Measurements from ENCODE around the gene THRAP3. TPM values are rescaled to one million over a fixed set of nuclear protein-coding genes. Genes with fewer than 3 reads are reported as not detected.

The THRAP3 gene
- total and polyA plus RNA-seq, 9 of the 15 experiments (the other 6 are each of a cell fraction or from before 2014, with no cell fraction given): 66.2 to 135 (median 113) TPM

DNA sequence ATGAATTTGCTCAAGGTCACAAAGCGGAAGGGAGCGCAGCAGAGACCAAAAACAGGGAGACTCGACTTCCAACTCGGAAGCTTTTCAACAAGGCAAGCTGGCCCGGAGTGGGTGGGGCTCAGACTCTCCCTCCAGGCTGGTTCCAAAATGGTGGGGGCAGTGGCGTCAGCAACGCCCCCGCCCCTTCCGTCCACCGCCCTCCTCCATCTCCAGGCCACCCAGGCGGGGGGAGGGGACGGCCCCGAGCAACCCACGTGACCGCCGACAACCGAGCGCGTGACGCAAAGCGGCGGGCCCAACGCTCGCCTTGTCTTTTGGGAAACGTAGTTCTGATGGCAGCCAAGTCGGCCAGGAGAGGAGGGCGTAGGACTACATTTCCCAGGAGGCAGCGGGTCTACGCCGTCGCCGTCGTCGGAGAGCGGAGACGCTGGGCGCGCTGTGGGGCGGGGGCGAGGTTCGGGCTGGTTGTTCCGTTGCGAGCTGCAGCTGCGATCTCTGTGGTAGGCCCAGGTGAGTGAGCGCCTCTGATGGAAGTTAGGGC lies at the start of gene THRAP3 (continued):
- TF ChIP-seq, protein P1, sequence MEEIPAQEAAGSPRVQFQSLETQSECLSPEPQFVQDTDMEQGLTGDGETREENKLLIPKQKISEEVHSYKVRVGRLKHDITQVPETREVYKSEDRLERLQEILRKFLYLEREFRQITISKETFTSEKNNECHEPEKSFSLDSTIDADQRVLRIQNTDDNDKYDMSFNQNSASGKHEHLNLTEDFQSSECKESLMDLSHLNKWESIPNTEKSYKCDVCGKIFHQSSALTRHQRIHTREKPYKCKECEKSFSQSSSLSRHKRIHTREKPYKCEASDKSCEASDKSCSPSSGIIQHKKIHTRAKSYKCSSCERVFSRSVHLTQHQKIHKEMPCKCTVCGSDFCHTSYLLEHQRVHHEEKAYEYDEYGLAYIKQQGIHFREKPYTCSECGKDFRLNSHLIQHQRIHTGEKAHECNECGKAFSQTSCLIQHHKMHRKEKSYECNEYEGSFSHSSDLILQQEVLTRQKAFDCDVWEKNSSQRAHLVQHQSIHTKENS (CRISPR knock-in tag; IDR thresholded peaks at IDR 0.05): no peak
- TF ChIP-seq, protein P2, sequence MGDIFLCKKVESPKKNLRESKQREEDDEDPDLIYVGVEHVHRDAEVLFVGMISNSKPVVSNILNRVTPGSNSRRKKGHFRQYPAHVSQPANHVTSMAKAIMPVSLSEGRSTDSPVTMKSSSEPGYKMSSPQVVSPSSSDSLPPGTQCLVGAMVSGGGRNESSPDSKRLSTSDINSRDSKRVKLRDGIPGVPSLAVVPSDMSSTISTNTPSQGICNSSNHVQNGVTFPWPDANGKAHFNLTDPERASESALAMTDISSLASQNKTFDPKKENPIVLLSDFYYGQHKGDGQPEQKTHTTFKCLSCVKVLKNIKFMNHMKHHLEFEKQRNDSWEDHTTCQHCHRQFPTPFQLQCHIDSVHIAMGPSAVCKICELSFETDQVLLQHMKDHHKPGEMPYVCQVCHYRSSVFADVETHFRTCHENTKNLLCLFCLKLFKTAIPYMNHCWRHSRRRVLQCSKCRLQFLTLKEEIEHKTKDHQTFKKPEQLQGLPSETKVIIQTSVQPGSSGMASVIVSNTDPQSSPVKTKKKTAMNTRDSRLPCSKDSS (IDR thresholded peaks at IDR 0.05; ENCODE audit: low read depth, partially characterized antibody): no peak
- TF ChIP-seq PRMT5 (CRISPR knock-in tag; IDR thresholded peaks at IDR 0.05) (no peak), RCOR1 (IDR thresholded peaks at IDR 0.05; ENCODE audit: borderline replicate concordance in 1 of 2, low read depth in 2 of 2, low read length in 2 of 2) (peak in 1 of 2 experiments; percentile 75; a peak in 2 of 4 replicates), CBX2 (IDR thresholded peaks at IDR 0.05; ENCODE audit: insufficient read depth, low read length, poor library complexity, severe bottlenecking) (no peak), ILF3 (IDR thresholded peaks at IDR 0.05; ENCODE audit: borderline replicate concordance) (no peak), ZFPM2 (CRISPR knock-in tag; IDR thresholded peaks at IDR 0.05) (no peak), HSF4 (CRISPR knock-in tag; IDR thresholded peaks at IDR 0.05; ENCODE audit: borderline replicate concordance) (no peak), ZKSCAN3 (CRISPR knock-in tag; IDR thresholded peaks at IDR 0.05) (no peak), TEAD2 (tag; IDR thresholded peaks at IDR 0.05) (no peak), ETS2 (tag; IDR thresholded peaks at IDR 0.05; ENCODE audit: borderline replicate concordance, poor library complexity, severe bottlenecking) (no peak), POLR2AphosphoS2 (IDR thresholded peaks at IDR 0.05; ENCODE audit: low read length) (no peak), ZNF431 (CRISPR knock-in tag; IDR thresholded peaks at IDR 0.05) (no peak), CBX5 (IDR thresholded peaks at IDR 0.05; ENCODE audit: borderline replicate concordance, low read depth) (no peak), SUPT5H (IDR thresholded peaks at IDR 0.05) (0 out of 2 replicates have a peak, but pooled peaks have one; percentile 88), TAF9B (IDR thresholded peaks at IDR 0.05; ENCODE audit: partially characterized antibody) (no peak), ERF (CRISPR knock-in tag; IDR thresholded peaks at IDR 0.05) (no peak), TARDBP (IDR thresholded peaks at IDR 0.05) (no peak), ZNF561 (CRISPR knock-in tag; conservative IDR thresholded peaks at IDR 0.05) (no peak), CEBPB (tag; IDR thresholded peaks at IDR 0.05) (0 out of 2 replicates have a peak, but pooled peaks have one; percentile 49), ZNF507 (tag; conservative IDR thresholded peaks at IDR 0.05) (no peak), RBM34 (IDR thresholded peaks at IDR 0.05; ENCODE audit: borderline replicate concordance, insufficient read depth, low read length) (no peak)
- TF ChIP-seq, protein P3, sequence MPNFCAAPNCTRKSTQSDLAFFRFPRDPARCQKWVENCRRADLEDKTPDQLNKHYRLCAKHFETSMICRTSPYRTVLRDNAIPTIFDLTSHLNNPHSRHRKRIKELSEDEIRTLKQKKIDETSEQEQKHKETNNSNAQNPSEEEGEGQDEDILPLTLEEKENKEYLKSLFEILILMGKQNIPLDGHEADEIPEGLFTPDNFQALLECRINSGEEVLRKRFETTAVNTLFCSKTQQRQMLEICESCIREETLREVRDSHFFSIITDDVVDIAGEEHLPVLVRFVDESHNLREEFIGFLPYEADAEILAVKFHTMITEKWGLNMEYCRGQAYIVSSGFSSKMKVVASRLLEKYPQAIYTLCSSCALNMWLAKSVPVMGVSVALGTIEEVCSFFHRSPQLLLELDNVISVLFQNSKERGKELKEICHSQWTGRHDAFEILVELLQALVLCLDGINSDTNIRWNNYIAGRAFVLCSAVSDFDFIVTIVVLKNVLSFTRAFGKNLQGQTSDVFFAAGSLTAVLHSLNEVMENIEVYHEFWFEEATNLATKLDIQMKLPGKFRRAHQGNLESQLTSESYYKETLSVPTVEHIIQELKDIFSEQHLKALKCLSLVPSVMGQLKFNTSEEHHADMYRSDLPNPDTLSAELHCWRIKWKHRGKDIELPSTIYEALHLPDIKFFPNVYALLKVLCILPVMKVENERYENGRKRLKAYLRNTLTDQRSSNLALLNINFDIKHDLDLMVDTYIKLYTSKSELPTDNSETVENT (CRISPR knock-in tag; IDR thresholded peaks at IDR 0.05): peak; percentile 72
- TF ChIP-seq, protein P4, sequence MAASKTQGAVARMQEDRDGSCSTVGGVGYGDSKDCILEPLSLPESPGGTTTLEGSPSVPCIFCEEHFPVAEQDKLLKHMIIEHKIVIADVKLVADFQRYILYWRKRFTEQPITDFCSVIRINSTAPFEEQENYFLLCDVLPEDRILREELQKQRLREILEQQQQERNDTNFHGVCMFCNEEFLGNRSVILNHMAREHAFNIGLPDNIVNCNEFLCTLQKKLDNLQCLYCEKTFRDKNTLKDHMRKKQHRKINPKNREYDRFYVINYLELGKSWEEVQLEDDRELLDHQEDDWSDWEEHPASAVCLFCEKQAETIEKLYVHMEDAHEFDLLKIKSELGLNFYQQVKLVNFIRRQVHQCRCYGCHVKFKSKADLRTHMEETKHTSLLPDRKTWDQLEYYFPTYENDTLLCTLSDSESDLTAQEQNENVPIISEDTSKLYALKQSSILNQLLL (CRISPR knock-in tag; IDR thresholded peaks at IDR 0.05; ENCODE audit: borderline replicate concordance): no peak

Data from K562 (cell line).